ENCODE data around the gene ATXN10.

DNA sequence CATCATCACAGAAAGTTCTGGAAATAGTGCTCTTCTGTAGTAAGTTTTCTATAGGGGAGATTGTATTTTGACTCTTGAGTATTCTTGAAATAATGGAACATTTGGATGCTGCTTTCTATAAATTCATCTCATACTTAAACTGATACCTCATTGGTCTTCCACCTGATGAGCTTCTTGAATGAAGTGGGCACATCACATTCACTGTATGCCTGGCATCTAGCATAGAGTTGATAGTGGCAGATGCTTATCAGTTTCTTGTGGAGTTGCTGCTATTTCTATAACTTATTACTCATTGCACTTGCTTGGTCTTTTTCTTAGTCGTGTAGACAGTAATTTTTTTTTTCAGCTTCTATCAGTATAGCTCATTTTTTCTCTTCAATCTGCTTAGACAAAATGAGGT lies 5.4 kb downstream of the ATXN10 start:
- TF ChIP-seq, protein P1, sequence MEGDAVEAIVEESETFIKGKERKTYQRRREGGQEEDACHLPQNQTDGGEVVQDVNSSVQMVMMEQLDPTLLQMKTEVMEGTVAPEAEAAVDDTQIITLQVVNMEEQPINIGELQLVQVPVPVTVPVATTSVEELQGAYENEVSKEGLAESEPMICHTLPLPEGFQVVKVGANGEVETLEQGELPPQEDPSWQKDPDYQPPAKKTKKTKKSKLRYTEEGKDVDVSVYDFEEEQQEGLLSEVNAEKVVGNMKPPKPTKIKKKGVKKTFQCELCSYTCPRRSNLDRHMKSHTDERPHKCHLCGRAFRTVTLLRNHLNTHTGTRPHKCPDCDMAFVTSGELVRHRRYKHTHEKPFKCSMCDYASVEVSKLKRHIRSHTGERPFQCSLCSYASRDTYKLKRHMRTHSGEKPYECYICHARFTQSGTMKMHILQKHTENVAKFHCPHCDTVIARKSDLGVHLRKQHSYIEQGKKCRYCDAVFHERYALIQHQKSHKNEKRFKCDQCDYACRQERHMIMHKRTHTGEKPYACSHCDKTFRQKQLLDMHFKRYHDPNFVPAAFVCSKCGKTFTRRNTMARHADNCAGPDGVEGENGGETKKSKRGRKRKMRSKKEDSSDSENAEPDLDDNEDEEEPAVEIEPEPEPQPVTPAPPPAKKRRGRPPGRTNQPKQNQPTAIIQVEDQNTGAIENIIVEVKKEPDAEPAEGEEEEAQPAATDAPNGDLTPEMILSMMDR (IDR thresholded peaks at IDR 0.05; ENCODE audit: low read depth, low read length), result no peak
- TF ChIP-seq EZH2phosphoT487 (IDR thresholded peaks at IDR 0.05; ENCODE audit: low read depth), result no peak

Measured in OCI-LY3 (cell line).